Panc1 (cell line): Measurements from ENCODE around the gene CAGE1. TPM values are rescaled to one million over a fixed set of nuclear protein-coding genes. Genes with fewer than 3 reads are reported as not detected.

Experiments used
- ATAC-seq: fragments of 200-7000 bp; cut with Tn5 transposase; 2 replicates; pipeline ENCODE4 v1.9.1; 2020; ENCODE audit warnings: mild to moderate bottlenecking, moderate library complexity
- BruUV-seq: library from RNA; stranded (reverse); fragments of 400-500 nt; replicated peaks from 2 replicates; lab custom pipeline; 2021; lab: Mats Ljungman, UMichigan
- CTCF ChIA-PET: fragments of 300-600 bp; sonication (Branson Sonifier 250); formaldehyde crosslinking; loops from one replicate; lab custom pipeline; 2022; ENCODE audit warnings: antibody characterized with exemption; lab: Charles Lee
- POLR2A ChIA-PET: fragments of 300-600 bp; sonication (Branson Sonifier 250); formaldehyde crosslinking; loops from one replicate; lab custom pipeline; 2022; ENCODE audit warnings: antibody characterized with exemption; lab: Charles Lee
- DNase-seq: peaks from one replicate; pipeline ENCODE4 v3.0.0-alpha.2; 2010; ENCODE audit warnings: low read depth, low spot score
- H3K27ac ChIP-seq: 2 replicates; pipeline ENCODE4 v1.5.1; 2011; ENCODE audit warnings: mild to moderate bottlenecking, low read length, inconsistent platforms
- H3K27me3 ChIP-seq: fragments of 200-500 bp; sonication (Bioruptor generic); 2 replicates; pipeline ENCODE4 v1.6.0; 2014; ENCODE audit warnings: low read length, inconsistent platforms; ENCODE audit not compliant: control insufficient read depth, insufficient read depth
- H3K36me3 ChIP-seq: fragments of 200-500 bp; sonication (Bioruptor generic); 2 replicates; pipeline ENCODE4 v1.5.1; 2014; ENCODE audit warnings: inconsistent platforms, mild to moderate bottlenecking, low read length, moderate library complexity; ENCODE audit not compliant: control insufficient read depth, insufficient read depth
- H3K4me1 ChIP-seq: 2 replicates; pipeline ENCODE4 v1.5.1; 2011; ENCODE audit warnings: inconsistent platforms, mild to moderate bottlenecking, low read length, moderate library complexity; ENCODE audit not compliant: control insufficient read depth, insufficient read depth
- H3K4me3 ChIP-seq, 2 experiments: 2 replicates each; pipeline ENCODE4 v1.5.1; 2011 to 2012; ENCODE audit warnings: low read depth in 2 of 2, low read length in 2 of 2, mild to moderate bottlenecking in 2 of 2, inconsistent platforms in 1 of 2, moderate library complexity in 1 of 2
- H3K9me3 ChIP-seq: fragments of 200-500 bp; sonication (Bioruptor generic); 2 replicates; pipeline ENCODE4 v1.5.1; 2014; ENCODE audit warnings: low read depth, mild to moderate bottlenecking, inconsistent platforms, low read length, moderate library complexity; ENCODE audit not compliant: control insufficient read depth, insufficient read depth
- CTCF ChIP-seq: fragments of 450-650 bp; IDR thresholded peaks from 2 replicates; pipeline ENCODE4 v1.5.1; 2017; ENCODE audit warnings: mild to moderate bottlenecking
- POLR2AphosphoS5 ChIP-seq: IDR thresholded peaks from 2 replicates; pipeline ENCODE4 v1.6.1; 2012; ENCODE audit warnings: mild to moderate bottlenecking, low read depth, low read length, moderate library complexity
- REST ChIP-seq, 2 experiments: IDR thresholded peaks; 2 replicates each; pipeline ENCODE4 v1.6.1; 2011 to 2012; ENCODE audit warnings: low read depth in 2 of 2, control low read depth in 1 of 2, low read length in 1 of 2, mild to moderate bottlenecking in 1 of 2, moderate library complexity in 1 of 2; ENCODE audit not compliant: insufficient read depth in 1 of 2
- SIN3A ChIP-seq: IDR thresholded peaks from 2 replicates; pipeline ENCODE4 v1.6.1; 2012; ENCODE audit warnings: low read depth, mild to moderate bottlenecking, low read length, moderate library complexity, borderline replicate concordance; ENCODE audit not compliant: insufficient read depth
- TCF7L2 ChIP-seq: IDR thresholded peaks from 2 replicates; pipeline ENCODE4 v1.6.1; 2011; ENCODE audit warnings: mild to moderate bottlenecking, low read depth, low read length, inconsistent platforms
- in situ Hi-C: cut with HindIII; loops from 2 replicates; pipeline ENCODE4 v1.10.0; 2016; ENCODE audit warnings: low sequenced_read_pairs, low pct_unique_long_range_greater_than_20kb
- intact Hi-C: fragments of 100-400 bp; cut with micrococcal nuclease; formaldehyde crosslinking; loops from one replicate; pipeline ENCODE4 v1.10.0; 2022; ENCODE audit not compliant: unreplicated experiment
- total RNA-seq: library from RNA; stranded (reverse); gene quantifications from one replicate; pipeline ENCODE4 v1.2.1, GENCODE V29; 2021; ENCODE audit not compliant: unreplicated experiment

The CAGE1 gene
- total RNA-seq, 1 experiment from 2014 or later = not detected

- H3K4me1 ChIP-seq = peaks cover 3% of the 10 kb centered on the region; the same call in 1 of the 2 replicates
- TF ChIP-seq TCF7L2 (no peak), POLR2AphosphoS5 (no peak), CTCF (no peak), REST (IDR thresholded peaks at IDR 0.05; ENCODE audit: insufficient read depth in 1 of 2, low read depth in 2 of 2, low read length in 1 of 2) (no peak), SIN3A (no peak)
- ChIA-PET POLR2A (no interaction called here), CTCF (interaction anchor here (0.6 kb wide), 1 partner anchor 17 kb away, joined by 9 read pairs; no protein-coding TSS in a partner anchor)
- H3K9me3 ChIP-seq = no peaks in the 10 kb centered on the region
- in situ Hi-C loops (no loop called here), intact Hi-C loops (no loop called here)
- no TSS peak for BruUV-seq
- no peaks in the 10 kb centered on the region for H3K27me3 ChIP-seq
- H3K27ac ChIP-seq = no peak overlapping the region
- ATAC-seq (no peak), DNase-seq (no peak)
- peaks cover 29% of the 10 kb centered on the region for H3K36me3 ChIP-seq
- H3K4me3 ChIP-seq = no peak overlapping the region
These were observed 80.5 kb downstream of the CAGE1 start for GRCh38 chr6:7309050-7309449.

GRCh38 chr6:7307533-7307932 lies 82.0 kb downstream of the CAGE1 start:
- Histone ChIP-seq H3K4me3 (no peak overlapping the region), H3K36me3 (peaks cover 34% of the 10 kb centered on the region), H3K27me3 (no peaks in the 10 kb centered on the region), H3K4me1 (peaks cover 3% of the 10 kb centered on the region; the same call in 1 of the 2 replicates), H3K27ac (no peak overlapping the region), H3K9me3 (no peaks in the 10 kb centered on the region)
- DNase-seq = no peak
- in situ Hi-C loops (no loop called here), intact Hi-C loops (no loop called here)
- no peak for ATAC-seq
- BruUV-seq = no TSS peak
- TF ChIP-seq CTCF (no peak), SIN3A (no peak), POLR2AphosphoS5 (no peak), REST (IDR thresholded peaks at IDR 0.05; ENCODE audit: insufficient read depth in 1 of 2, low read depth in 2 of 2, low read length in 1 of 2) (no peak), TCF7L2 (no peak)
- ChIA-PET CTCF (no interaction called here), POLR2A (no interaction called here)
